Liver (tissue), 9 donors: ENCODE results near the gene WRAP73. TPM values are rescaled to one million over a fixed set of nuclear protein-coding genes. Genes with fewer than 3 reads are reported as not detected.

Experiments used
- DNase-seq: peaks from one replicate; pipeline ENCODE4 v3.0.0-alpha.2; 2017; ENCODE audit warnings: low spot score
- H3K27ac ChIP-seq, 2 donors: one replicate each; pipeline ENCODE4 v1.7.0; 2013; ENCODE audit warnings: inconsistent platforms in 2 of 2, low read length in 2 of 2, control low read depth in 1 of 2, low read depth in 1 of 2, mild to moderate bottlenecking in 1 of 2
- H3K27me3 ChIP-seq, 4 donors: one replicate each; pipeline versions ENCODE4 v1.6.1 to v1.7.0; 2013; ENCODE audit warnings: low read length in 3 of 4, inconsistent platforms in 1 of 4, mild to moderate bottlenecking in 1 of 4, moderate library complexity in 1 of 4; ENCODE audit not compliant: control insufficient read depth in 4 of 4, insufficient read depth in 4 of 4
- H3K36me3 ChIP-seq, 4 donors: one replicate each; pipeline versions ENCODE4 v1.6.1 to v1.7.0; 2013; ENCODE audit warnings: low read length in 3 of 4, mild to moderate bottlenecking in 3 of 4, low read depth in 1 of 4, moderate library complexity in 1 of 4; ENCODE audit not compliant: control insufficient read depth in 4 of 4, insufficient read depth in 3 of 4
- H3K4me1 ChIP-seq, 4 donors: one replicate each; pipeline versions ENCODE4 v1.6.1 to v1.7.0; 2013; ENCODE audit warnings: low read length in 3 of 4, mild to moderate bottlenecking in 3 of 4, moderate library complexity in 1 of 4; ENCODE audit not compliant: control insufficient read depth in 4 of 4, insufficient read depth in 4 of 4
- H3K4me3 ChIP-seq, 3 donors: one replicate each; pipeline versions ENCODE4 v1.6.1 to v1.7.0; 2013; ENCODE audit warnings: low read length in 3 of 3, control low read depth in 1 of 3, low read depth in 1 of 3, mild to moderate bottlenecking in 1 of 3
- H3K9ac ChIP-seq, 2 donors: one replicate each; pipeline ENCODE4 v1.7.0; 2013; ENCODE audit warnings: low read length in 2 of 2, mild to moderate bottlenecking in 2 of 2, moderate library complexity in 2 of 2, control low read depth in 1 of 2, low read depth in 1 of 2
- H3K9me3 ChIP-seq, 4 donors: one replicate each; pipeline versions ENCODE4 v1.6.1 to v1.7.0; 2013; ENCODE audit warnings: low read length in 3 of 4; ENCODE audit not compliant: control insufficient read depth in 4 of 4
- ATF3 ChIP-seq: IDR thresholded peaks from 2 replicates; pipeline ENCODE4 v1.6.1; 2016; ENCODE audit warnings: antibody characterized with exemption
- CTCF ChIP-seq: fragments of 150-350 bp; IDR thresholded peaks from 2 replicates; pipeline ENCODE4 v1.5.1; 2017; ENCODE audit warnings: improper control_type of control experiment, low read depth, low read length; ENCODE audit not compliant: missing input control
- EGR1 ChIP-seq, 2 donors: IDR thresholded peaks; 2 replicates each; pipeline ENCODE4 v1.6.1; 2016 to 2018; ENCODE audit warnings: antibody characterized with exemption in 2 of 2, low read depth in 2 of 2
- FOXA1 ChIP-seq: IDR thresholded peaks from 2 replicates; pipeline ENCODE4 v1.6.1; 2016; ENCODE audit warnings: antibody characterized with exemption
- FOXA2 ChIP-seq: IDR thresholded peaks from 2 replicates; pipeline ENCODE4 v1.6.1; 2016; ENCODE audit warnings: antibody characterized with exemption
- GABPA ChIP-seq, 2 donors: IDR thresholded peaks in 1 of 2; conservative IDR thresholded peaks in 1 of 2; 2 replicates each; pipeline ENCODE4 v1.6.1; 2016; ENCODE audit warnings: antibody characterized with exemption in 2 of 2, mild to moderate bottlenecking in 1 of 2, moderate library complexity in 1 of 2
- HNF4A ChIP-seq, 2 donors: conservative IDR thresholded peaks; 2 replicates each; pipeline ENCODE4 v1.6.1; 2016; ENCODE audit warnings: antibody characterized with exemption in 2 of 2, mild to moderate bottlenecking in 2 of 2
- HNF4G ChIP-seq: IDR thresholded peaks from 2 replicates; pipeline ENCODE4 v1.6.1; 2016; ENCODE audit warnings: antibody characterized with exemption
- JUND ChIP-seq, 2 donors: IDR thresholded peaks; 2 replicates each; pipeline ENCODE4 v1.6.1; 2016; ENCODE audit warnings: antibody characterized with exemption in 2 of 2
- MAX ChIP-seq: IDR thresholded peaks from 2 replicates; pipeline ENCODE4 v1.6.1; 2016; ENCODE audit warnings: antibody characterized with exemption
- NR2F2 ChIP-seq: IDR thresholded peaks from 2 replicates; pipeline ENCODE4 v1.6.1; 2016; ENCODE audit warnings: antibody characterized with exemption
- RAD21 ChIP-seq, 2 donors: IDR thresholded peaks; 2 replicates each; pipeline ENCODE4 v1.6.1; 2016; ENCODE audit warnings: antibody characterized with exemption in 2 of 2, mild to moderate bottlenecking in 2 of 2
- REST ChIP-seq: IDR thresholded peaks from 2 replicates; pipeline ENCODE4 v1.6.1; 2016; ENCODE audit warnings: antibody characterized with exemption, mild to moderate bottlenecking
- RXRA ChIP-seq, 2 donors: IDR thresholded peaks; 2 replicates each; pipeline ENCODE4 v1.6.1; 2017 to 2018; ENCODE audit warnings: antibody characterized with exemption in 2 of 2, mild to moderate bottlenecking in 1 of 2
- SP1 ChIP-seq: IDR thresholded peaks from 2 replicates; pipeline ENCODE4 v1.6.1; 2018; ENCODE audit warnings: antibody characterized with exemption, mild to moderate bottlenecking
- TAF1 ChIP-seq: conservative IDR thresholded peaks from 2 replicates; pipeline ENCODE4 v1.6.1; 2016; ENCODE audit warnings: antibody characterized with exemption, mild to moderate bottlenecking
- YY1 ChIP-seq: IDR thresholded peaks from 2 replicates; pipeline ENCODE4 v1.6.1; 2016; ENCODE audit warnings: antibody characterized with exemption, mild to moderate bottlenecking
- ZBTB33 ChIP-seq: IDR thresholded peaks from 2 replicates; pipeline ENCODE4 v1.6.1; 2016; ENCODE audit warnings: antibody characterized with exemption
- WGBS: extraction: QIAGEN DNeasy Blood & Tissue Kit; methylation state at CpG from one replicate; pipeline ENCODE4 v1.1.7; 2013; 5-methylcytosine and 5-hydroxymethylcytosine counted together
- polyA plus RNA-seq, 2 donors: library from polyadenylated mRNA; stranded (reverse) in 1 of 2; unstranded in 1 of 2; fragments of 200-250 nt in 1 of 2; fragments of >200 nt in 1 of 2; fragmentation: Nextera tagmentation in 1 of 2; extraction: Ambion mirVana in 1 of 2; gene quantifications; one replicate each; pipeline versions ENCODE4 v1.2.1 to v1.2.3, GENCODE V29; 2013 to 2015
- total RNA-seq, 2 donors: library from RNA; depleted of rRNA; stranded (reverse); fragments of >200 nt; gene quantifications; one replicate each; pipeline ENCODE4 v1.2.3, GENCODE V29; 2014
- donor health status: healthy.
- donor health status: healthy.
- donor health status: healthy.
- donor health status: healthy.
- donor health status: healthy.

Gene WRAP73
- total and polyA plus RNA-seq, 4 donors = 7.6 to 14.6 (median 10.0) TPM

- TF ChIP-seq EGR1 (IDR thresholded peaks at IDR 0.05; ENCODE audit: low read depth in 2 of 2) (no peak), CTCF (no peak), HNF4G (no peak), ATF3 (no peak), RAD21 (IDR thresholded peaks at IDR 0.05) (no peak), FOXA2 (no peak), HNF4A (conservative IDR thresholded peaks at IDR 0.05) (no peak), NR2F2 (no peak), YY1 (no peak), ZBTB33 (no peak), FOXA1 (no peak), RXRA (IDR thresholded peaks at IDR 0.05) (no peak), GABPA (IDR thresholded peaks at IDR 0.05 in 1 of 2, conservative IDR thresholded peaks at IDR 0.05 in 1 of 2) (no peak), JUND (IDR thresholded peaks at IDR 0.05) (no peak), SP1 (no peak), MAX (no peak), TAF1 (no peak), REST (no peak)
- Histone ChIP-seq H3K4me1 (no peaks in the 10 kb centered on the region), H3K9me3 (no peaks in the 10 kb centered on the region), H3K4me3 (no peak overlapping the region), H3K27ac (no peak overlapping the region), H3K36me3 (peaks cover 9 to 37% (median 32%) of the 10 kb centered on the region in 4 donors), H3K27me3 (no peaks in the 10 kb centered on the region), H3K9ac (no peak overlapping the region)
- DNase-seq = no peak
- 97% methylated on average over 26 of the region's 26 CpGs for WGBS
Observed at GRCh38 chr1:3641046-3641760, 8.7 kb downstream of the WRAP73 start.
